ENCODE results near the gene ANO4.

DNA sequence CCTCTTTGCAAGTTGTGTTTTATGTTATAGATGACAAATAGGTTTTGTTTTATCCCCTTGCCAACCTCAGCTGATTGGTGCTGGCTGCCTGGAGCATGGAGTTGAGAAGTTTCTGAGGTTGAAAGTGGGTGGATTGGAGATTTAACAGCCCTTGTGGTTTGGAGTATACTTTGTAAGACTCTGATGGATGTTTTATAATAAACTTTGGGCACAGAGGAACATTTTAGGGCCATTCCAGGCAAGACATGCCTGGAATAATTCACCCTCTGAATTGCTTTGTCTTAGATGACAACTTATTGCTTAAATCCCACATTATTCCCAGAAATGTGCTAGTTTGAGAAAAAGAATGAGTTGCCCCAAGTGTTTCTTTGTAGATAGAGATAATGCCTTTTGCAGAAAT, 256.6 kb downstream of the ANO4 start:
- TF ChIP-seq, protein P1, sequence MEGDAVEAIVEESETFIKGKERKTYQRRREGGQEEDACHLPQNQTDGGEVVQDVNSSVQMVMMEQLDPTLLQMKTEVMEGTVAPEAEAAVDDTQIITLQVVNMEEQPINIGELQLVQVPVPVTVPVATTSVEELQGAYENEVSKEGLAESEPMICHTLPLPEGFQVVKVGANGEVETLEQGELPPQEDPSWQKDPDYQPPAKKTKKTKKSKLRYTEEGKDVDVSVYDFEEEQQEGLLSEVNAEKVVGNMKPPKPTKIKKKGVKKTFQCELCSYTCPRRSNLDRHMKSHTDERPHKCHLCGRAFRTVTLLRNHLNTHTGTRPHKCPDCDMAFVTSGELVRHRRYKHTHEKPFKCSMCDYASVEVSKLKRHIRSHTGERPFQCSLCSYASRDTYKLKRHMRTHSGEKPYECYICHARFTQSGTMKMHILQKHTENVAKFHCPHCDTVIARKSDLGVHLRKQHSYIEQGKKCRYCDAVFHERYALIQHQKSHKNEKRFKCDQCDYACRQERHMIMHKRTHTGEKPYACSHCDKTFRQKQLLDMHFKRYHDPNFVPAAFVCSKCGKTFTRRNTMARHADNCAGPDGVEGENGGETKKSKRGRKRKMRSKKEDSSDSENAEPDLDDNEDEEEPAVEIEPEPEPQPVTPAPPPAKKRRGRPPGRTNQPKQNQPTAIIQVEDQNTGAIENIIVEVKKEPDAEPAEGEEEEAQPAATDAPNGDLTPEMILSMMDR (IDR thresholded peaks at IDR 0.05; ENCODE audit: low read length): no peak
- TF ChIP-seq EZH2phosphoT487 (IDR thresholded peaks at IDR 0.05; ENCODE audit: low read length) (no peak), EZH2 (optimal IDR thresholded peaks at IDR 0.05; ENCODE audit: low read depth, low read length) (no peak)
